HepG2 (cell line): ENCODE results near the gene WDR13. TPM values are rescaled to one million over a fixed set of nuclear protein-coding genes. Genes with fewer than 3 reads are reported as not detected.
A peak's percentile ranks its signal among the peaks of the same experiment; 100 is the strongest.

Source experiments
- ATAC-seq: fragments of 200-7000 bp; cut with Tn5 transposase; 3 replicates; pipeline ENCODE4 v1.9.1; 2020; ENCODE audit warnings: mild to moderate bottlenecking, moderate library complexity
- BruUV-seq: library from RNA; stranded (reverse); fragments of 400-500 nt; replicated peaks from 2 replicates; lab custom pipeline; 2021; lab: Mats Ljungman, UMichigan
- CTCF ChIA-PET: fragments of 300-600 bp; formaldehyde crosslinking; extraction: SDS; loops from one replicate; lab custom pipeline; 2021; ENCODE audit warnings: low total read pairs, inconsistent platforms, low intra/inter-chr PET ratio; lab: Yijun Ruan, JAX
- POLR2A ChIA-PET: fragments of 350-600 bp; sonication (Branson Sonifier 250); formaldehyde crosslinking; loops from one replicate; lab custom pipeline; 2020; ENCODE audit warnings: antibody characterized with exemption, inconsistent platforms; lab: Yijun Ruan, JAX
- DNase-seq: peaks from one replicate; pipeline ENCODE4 v3.0.0-alpha.2; 2015; ENCODE audit warnings: low spot score
- FAIRE-seq: peaks from 3 replicates; lab custom pipeline; 2011; peaks lifted over from hg19 to GRCh38; lab: Jason Lieb, UNC
- H2AFZ ChIP-seq: one replicate; pipeline ENCODE4 v1.6.1; 2011; ENCODE audit warnings: low read length, inconsistent platforms
- H3K27ac ChIP-seq: fragments of 300-600 bp; 3 replicates; pipeline ENCODE4 v1.8.0; 2011; ENCODE audit warnings: mixed run types, mild to moderate bottlenecking, mixed read lengths, low read length, inconsistent platforms; ENCODE audit not compliant: insufficient read depth; ENCODE audit errors: extremely low read length
- H3K27me3 ChIP-seq, 2 experiments: fragments of 200-600 bp in 1 of 2; 2 replicates in 1 of 2; 3 replicates in 1 of 2; pipeline versions ENCODE4 v1.6.0 to v1.8.0; 2011; ENCODE audit warnings: low read length in 2 of 2, mild to moderate bottlenecking in 2 of 2, moderate library complexity in 2 of 2, inconsistent platforms in 1 of 2; ENCODE audit not compliant: insufficient read depth in 2 of 2, control insufficient read depth in 1 of 2
- H3K36me3 ChIP-seq, 2 experiments: fragments of 200-600 bp in 1 of 2; replicated peaks in 1 of 2; 2 replicates in 1 of 2; 3 replicates in 1 of 2; pipeline versions ENCODE4 v1.5.1 to v1.8.0; 2011; ENCODE audit warnings: low read length in 2 of 2, inconsistent platforms in 1 of 2; ENCODE audit not compliant: insufficient read depth in 2 of 2, control insufficient read depth in 1 of 2
- H3K4me1 ChIP-seq: 2 replicates; pipeline ENCODE4 v1.5.1; 2012; ENCODE audit warnings: low read length, inconsistent platforms; ENCODE audit not compliant: insufficient read depth
- H3K4me2 ChIP-seq: 2 replicates; pipeline ENCODE4 v1.6.0; 2011; ENCODE audit warnings: low read depth, low read length, inconsistent platforms
- H3K4me3 ChIP-seq, 3 experiments: fragments of 200-600 bp in 1 of 3; sonication (generic), shearing (Covaris generic) in 1 of 3; replicated peaks in 1 of 3; 2 replicates each; pipeline ENCODE4 v1.5.1; 2011 to 2016; ENCODE audit warnings: low read length in 3 of 3, inconsistent platforms in 2 of 3, low read depth in 2 of 3, mild to moderate bottlenecking in 2 of 3, control low read depth in 1 of 3, mixed read lengths in 1 of 3; ENCODE audit not compliant: insufficient read depth in 1 of 3
- H3K79me2 ChIP-seq: one replicate; pipeline ENCODE4 v1.6.1; 2011; ENCODE audit warnings: low read length, inconsistent platforms; ENCODE audit not compliant: insufficient read depth
- H3K9ac ChIP-seq: 2 replicates; pipeline ENCODE4 v1.6.0; 2011; ENCODE audit warnings: mild to moderate bottlenecking, low read depth, low read length, inconsistent platforms; ENCODE audit not compliant: insufficient read depth
- H3K9me3 ChIP-seq: 2 replicates; pipeline ENCODE4 v1.5.1; 2012; ENCODE audit warnings: mild to moderate bottlenecking, low read length
- H4K20me1 ChIP-seq: 2 replicates; pipeline ENCODE4 v1.6.0; 2011; ENCODE audit warnings: inconsistent platforms, mild to moderate bottlenecking, low read length, moderate library complexity; ENCODE audit not compliant: insufficient read depth
- CEBPB ChIP-seq: IDR thresholded peaks from 2 replicates; pipeline ENCODE4 v1.6.1; 2011; ENCODE audit warnings: low read depth, low read length, improper control_type of control experiment, borderline replicate concordance
- MED8 ChIP-seq: sonication (generic); formaldehyde crosslinking; IDR thresholded peaks from 2 replicates; pipeline ENCODE4 v1.8.1; 2023; ENCODE audit warnings: mild to moderate bottlenecking, missing genetic modification reagents; ENCODE audit not compliant: insufficient replicate concordance
- SP140L ChIP-seq: sonication (generic); formaldehyde crosslinking; IDR thresholded peaks from 2 replicates; pipeline ENCODE4 v1.4.0; 2020; ENCODE audit warnings: missing genetic modification reagents, borderline replicate concordance
- WGBS: methylation state at CpG from one replicate; pipeline ENCODE4 v1.1.6; 2017; ENCODE audit warnings: low lambda C conversion rate; 5-methylcytosine and 5-hydroxymethylcytosine counted together
- in situ Hi-C: cut with HindIII; loops from 2 replicates; pipeline ENCODE4 v1.10.0; 2017; ENCODE audit warnings: low pct_unique_long_range_greater_than_20kb; ENCODE audit not compliant: extremely low pct_ligation_motif_present
- intact Hi-C: fragments of 100-400 bp; cut with micrococcal nuclease; formaldehyde crosslinking; loops from one replicate; pipeline ENCODE4 v1.10.0; 2022; ENCODE audit not compliant: unreplicated experiment
- polyA plus RNA-seq, 8 experiments: library from polyadenylated mRNA; depleted of rRNA in 3 of 8; stranded (reverse) in 7 of 8; unstranded in 1 of 8; fragments of >200 nt; fragmentation: Illumina TruSeq in 4 of 8; extraction: Trizol in 4 of 8; gene quantifications; 2 replicates each; pipeline versions ENCODE4 v1.2.1 to v1.2.3, GENCODE V29; 2011 to 2016; ENCODE audit warnings: low read depth in 4 of 8, missing spikeins in 1 of 8, mixed read lengths in 1 of 8; ENCODE audit not compliant: insufficient read depth in 1 of 8
- total RNA-seq, 5 experiments: library from RNA; depleted of rRNA; stranded (reverse); fragments of >200 nt; fragmentation: Illumina TruSeq; extraction: Trizol; gene quantifications; 2 replicates each; pipeline ENCODE4 v1.2.3, GENCODE V29; 2016; ENCODE audit warnings: low read depth in 1 of 5
- TF ChIP-seq, protein P1 (sequence below), 2 experiments: fragments of 450-650 bp in 1 of 2; sonication (generic) in 1 of 2; formaldehyde crosslinking; IDR thresholded peaks; 2 replicates each; pipeline versions ENCODE4 v1.5.0 to v1.8.0; 2020 to 2022; ENCODE audit warnings: mild to moderate bottlenecking in 1 of 2, missing genetic modification reagents in 1 of 2

WDR13 gene
- total and polyA plus RNA-seq, 2 of the 13 experiments (the other 11 are each of a cell fraction or from before 2014, with no cell fraction given): 28.7 to 37.1 TPM

- in situ Hi-C loops: no loop called here
- POLR2A ChIA-PET: no interaction called here
Measured at GRCh38 chrX:48636301-48636700, 39.0 kb downstream of the WDR13 start.

GRCh38 chrX:48636776-48637175 lies 39.5 kb downstream of the WDR13 start:
- DNase-seq (no peak), FAIRE-seq (no peak), ATAC-seq (no peak)
- CTCF ChIA-PET: no interaction called here
- in situ Hi-C loops: no loop called here
- no peaks in the 10 kb centered on the region for H3K9me3 ChIP-seq
- peaks cover 6% of the 10 kb centered on the region for H3K4me1 ChIP-seq
- H3K4me3 ChIP-seq: no peak overlapping the region
- intact Hi-C loops: loop anchor here (10.0 kb wide), 1 partner anchor 118 kb away; no protein-coding TSS in a partner anchor
- no peaks in the 10 kb centered on the region for H3K79me2 ChIP-seq
- H3K27me3 ChIP-seq: no peaks in the 10 kb centered on the region
- POLR2A ChIA-PET: no interaction called here
- no peaks in the 10 kb centered on the region for H3K36me3 ChIP-seq
- no peak overlapping the region for H2AFZ ChIP-seq
- H3K27ac ChIP-seq: no peak overlapping the region
- H3K9ac ChIP-seq: no peak overlapping the region
- no peaks in the 10 kb centered on the region for H4K20me1 ChIP-seq
- H3K4me2 ChIP-seq: no peak overlapping the region
- BruUV-seq: no TSS peak
- WGBS: 0% methylated on average over 2 of the region's 2 CpGs
- TF ChIP-seq, protein P1, sequence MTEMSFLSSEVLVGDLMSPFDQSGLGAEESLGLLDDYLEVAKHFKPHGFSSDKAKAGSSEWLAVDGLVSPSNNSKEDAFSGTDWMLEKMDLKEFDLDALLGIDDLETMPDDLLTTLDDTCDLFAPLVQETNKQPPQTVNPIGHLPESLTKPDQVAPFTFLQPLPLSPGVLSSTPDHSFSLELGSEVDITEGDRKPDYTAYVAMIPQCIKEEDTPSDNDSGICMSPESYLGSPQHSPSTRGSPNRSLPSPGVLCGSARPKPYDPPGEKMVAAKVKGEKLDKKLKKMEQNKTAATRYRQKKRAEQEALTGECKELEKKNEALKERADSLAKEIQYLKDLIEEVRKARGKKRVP (CRISPR knock-in tag; IDR thresholded peaks at IDR 0.05): peak in 1 of 2 experiments; percentile 87; a peak in 2 of 4 replicates
- TF ChIP-seq MED8 (CRISPR knock-in tag) (no peak), CEBPB (0 out of 2 replicates have a peak, but pooled peaks have one; percentile 1)

More at GRCh38 chrX:48636301-48636700, 39.0 kb downstream of the WDR13 start:
- 90% methylated on average over 1 of the region's 1 CpG for WGBS
- Histone ChIP-seq H3K4me1 (peaks cover 9% of the 10 kb centered on the region), H4K20me1 (no peaks in the 10 kb centered on the region), H3K4me2 (no peak overlapping the region), H3K4me3 (no peak overlapping the region), H3K27me3 (no peaks in the 10 kb centered on the region), H3K27ac (no peak overlapping the region)
- FAIRE-seq: no peak
- no peak for ATAC-seq
- intact Hi-C loops: loop anchor here (10.0 kb wide), 1 partner anchor 118 kb away; no protein-coding TSS in a partner anchor
- no peak for TF ChIP-seq SP140L
- TF ChIP-seq, all 625 proteins: peak for 0
- Histone ChIP-seq H3K9ac (no peak overlapping the region), H3K9me3 (no peaks in the 10 kb centered on the region), H3K36me3 (no peaks in the 10 kb centered on the region), H3K79me2 (no peaks in the 10 kb centered on the region), H2AFZ (no peak overlapping the region)
- DNase-seq: no peak
- CTCF ChIA-PET: no interaction called here
- no TSS peak for BruUV-seq
